ENCODE data around the gene ELF4. TPM values are rescaled to one million over a fixed set of nuclear protein-coding genes. Genes with fewer than 3 reads are reported as not detected.

ELF4 gene
- total RNA-seq, 2 donors from 2014 or later = 21.6 to 25.4 TPM

GRCh38 chrX:130034178-130034577 lies 76.1 kb downstream of the ELF4 start:
- DNase-seq (ENCODE audit: low spot score in 2 of 2) (no peak), ATAC-seq (no peak)
- Mint-ChIP-seq H3K36me3 (no peaks in the 10 kb centered on the region), H3K9me3 (no peaks in the 10 kb centered on the region), H3K27ac (no peak overlapping the region)

GRCh38 chrX:130032552-130032951 lies 77.7 kb downstream of the ELF4 start:
- H3K9me3 Mint-ChIP-seq = no peaks in the 10 kb centered on the region
- ATAC-seq (no peak), DNase-seq (ENCODE audit: low spot score in 2 of 2) (no peak)
- no peak overlapping the region for H3K27ac Mint-ChIP-seq
- H3K36me3 Mint-ChIP-seq = no peaks in the 10 kb centered on the region

- ATAC-seq (no peak), DNase-seq (ENCODE audit: low spot score in 2 of 2) (no peak)
- H3K9me3 Mint-ChIP-seq = no peaks in the 10 kb centered on the region
- H3K27ac Mint-ChIP-seq = no peak overlapping the region
- H3K36me3 Mint-ChIP-seq = no peaks in the 10 kb centered on the region
These were observed 79.5 kb downstream of the ELF4 start for GRCh38 chrX:130030826-130031225.

- Mint-ChIP-seq H3K27ac (no peak overlapping the region), H3K9me3 (no peaks in the 10 kb centered on the region), H3K36me3 (no peaks in the 10 kb centered on the region)
- DNase-seq (ENCODE audit: low spot score in 2 of 2) (peak in 1 of 2 donors; percentile 53), ATAC-seq (no peak)
These were observed 82.1 kb downstream of the ELF4 start for GRCh38 chrX:130028196-130028595.

- DNase-seq (ENCODE audit: low spot score in 2 of 2) = no peak
- Mint-ChIP-seq H3K27ac (no peak overlapping the region), H3K36me3 (no peaks in the 10 kb centered on the region), H3K9me3 (no peaks in the 10 kb centered on the region)
- ATAC-seq = no peak
These were observed 82.7 kb downstream of the ELF4 start for GRCh38 chrX:130027569-130027968.

GRCh38 chrX:130025256-130025655 lies 85.0 kb downstream of the ELF4 start:
- DNase-seq (ENCODE audit: low spot score in 2 of 2) (no peak), ATAC-seq (no peak)
- Mint-ChIP-seq H3K36me3 (no peaks in the 10 kb centered on the region), H3K27ac (no peak overlapping the region), H3K9me3 (no peaks in the 10 kb centered on the region)

GRCh38 chrX:130024127-130024526 lies 86.2 kb downstream of the ELF4 start:
- H3K27ac Mint-ChIP-seq = peak overlapping the region in 1 of 2 donors; percentile 72
- ATAC-seq = peak; percentile 99 to 100
- DNase-seq (ENCODE audit: low spot score in 2 of 2) = peak; percentile 65 to 68
- no peaks in the 10 kb centered on the region for H3K9me3 Mint-ChIP-seq
- H3K36me3 Mint-ChIP-seq = no peaks in the 10 kb centered on the region

GRCh38 chrX:130020661-130021324 lies 89.5 kb downstream of the ELF4 start:
- Mint-ChIP-seq H3K36me3 (peaks cover 0 to 2% of the 10 kb centered on the region in 2 donors), H3K27ac (no peak overlapping the region), H3K9me3 (no peaks in the 10 kb centered on the region)
- DNase-seq (ENCODE audit: low spot score in 2 of 2) = no peak
- no peak for ATAC-seq

GRCh38 chrX:130018143-130018542 lies 92.2 kb downstream of the ELF4 start:
- Mint-ChIP-seq H3K9me3 (no peaks in the 10 kb centered on the region), H3K27ac (no peak overlapping the region), H3K36me3 (peaks cover 0 to 5% of the 10 kb centered on the region in 2 donors)
- no peak for ATAC-seq
- no peak for DNase-seq (ENCODE audit: low spot score in 2 of 2)

- DNase-seq (ENCODE audit: low spot score in 2 of 2) = no peak
- Mint-ChIP-seq H3K27ac (no peak overlapping the region), H3K9me3 (no peaks in the 10 kb centered on the region), H3K36me3 (peaks cover 0 to 5% of the 10 kb centered on the region in 2 donors)
- no peak for ATAC-seq
These were observed 95.1 kb downstream of the ELF4 start for GRCh38 chrX:130015181-130015580.

Other genes starting within 250 kb of the ELF4 start
- 10 to 100 TPM; 17.4 to 29.3 TPM for gene UTP14A, start 204.3 kb downstream of the ELF4 start, total RNA-seq
- 10 to 100 TPM in 1 of 2 donors, 1 to 10 TPM in 1; 5.9 to 10.0 TPM for gene BCORL1, start 127.9 kb downstream of the ELF4 start, total RNA-seq
- gene AIFM1, start 55.3 kb upstream of the ELF4 start, total RNA-seq = 10 to 100 TPM; 57.9 to 66.5 TPM
- 10 to 100 TPM; 22.8 to 34.8 TPM for gene RAB33A, start 61.5 kb upstream of the ELF4 start, total RNA-seq
- gene ZNF280C, start 158.4 kb upstream of the ELF4 start, total RNA-seq = 1 to 10 TPM; 5.6 to 6.3 TPM
- gene SLC25A14, start 229.4 kb upstream of the ELF4 start, total RNA-seq = 10 to 100 TPM; 13.3 to 15.5 TPM